HepG2 (cell line): ENCODE measurements around the gene ICAM3. TPM values are rescaled to one million over a fixed set of nuclear protein-coding genes. Genes with fewer than 3 reads are reported as not detected.

Experiments
- CAMTA2 ChIP-seq: sonication (generic); formaldehyde crosslinking; IDR thresholded peaks from 2 replicates; pipeline ENCODE4 v1.4.0; 2020; ENCODE audit warnings: mild to moderate bottlenecking, missing genetic modification reagents, borderline replicate concordance
- CEBPB ChIP-seq: IDR thresholded peaks from 2 replicates; pipeline ENCODE4 v1.6.1; 2011; ENCODE audit warnings: low read depth, low read length, improper control_type of control experiment, borderline replicate concordance
- CEBPG ChIP-seq: IDR thresholded peaks from 2 replicates; pipeline ENCODE4 v1.6.1; 2016
- KAT8 ChIP-seq: IDR thresholded peaks from 2 replicates; pipeline ENCODE4 v1.6.1; 2016; ENCODE audit warnings: missing genetic modification reagents, missing compliant biosample characterization
- MXD4 ChIP-seq: IDR thresholded peaks from 2 replicates; pipeline ENCODE4 v1.6.1; 2016; ENCODE audit warnings: mild to moderate bottlenecking, missing biosample characterization, missing genetic modification reagents
- PHF20 ChIP-seq: sonication (generic); formaldehyde crosslinking; IDR thresholded peaks from 2 replicates; pipeline ENCODE4 v1.5.0; 2020; ENCODE audit warnings: mild to moderate bottlenecking, missing genetic modification reagents
- RAD21 ChIP-seq: fragments of 450-650 bp; formaldehyde crosslinking; IDR thresholded peaks from 2 replicates; pipeline ENCODE4 v1.5.0; 2020; ENCODE audit warnings: mild to moderate bottlenecking
- RBM22 ChIP-seq: fragments of 200-400 bp; formaldehyde crosslinking; optimal IDR thresholded peaks from 2 replicates; pipeline ENCODE3; 2017; ENCODE audit warnings: mild to moderate bottlenecking, low read length, moderate library complexity
- SAFB2 ChIP-seq: sonication (generic); formaldehyde crosslinking; IDR thresholded peaks from 2 replicates; pipeline ENCODE4 v1.5.1; 2020; ENCODE audit warnings: missing genetic modification reagents, low read depth, mild to moderate bottlenecking, borderline replicate concordance
- SSRP1 ChIP-seq: IDR thresholded peaks from 2 replicates; pipeline ENCODE4 v1.6.1; 2016; ENCODE audit warnings: control low read depth
- TOPORS ChIP-seq: sonication (generic); formaldehyde crosslinking; IDR thresholded peaks from 2 replicates; pipeline ENCODE4 v1.8.0; 2023; ENCODE audit warnings: mild to moderate bottlenecking, missing genetic modification reagents
- ZFP37 ChIP-seq: sonication (generic); formaldehyde crosslinking; IDR thresholded peaks from 2 replicates; pipeline ENCODE4 v1.4.0; 2020; ENCODE audit warnings: missing genetic modification reagents, borderline replicate concordance
- ZNF598 ChIP-seq: sonication (generic); formaldehyde crosslinking; IDR thresholded peaks from 2 replicates; pipeline ENCODE4 v1.5.1; 2020; ENCODE audit warnings: mild to moderate bottlenecking, missing genetic modification reagents, borderline replicate concordance
- ZNF850 ChIP-seq: sonication (generic); formaldehyde crosslinking; conservative IDR thresholded peaks from 2 replicates; pipeline ENCODE4 v1.9.0; 2021; ENCODE audit warnings: mild to moderate bottlenecking, missing genetic modification reagents
- polyA plus RNA-seq, 8 experiments: library from polyadenylated mRNA; depleted of rRNA in 3 of 8; stranded (reverse) in 7 of 8; unstranded in 1 of 8; fragments of >200 nt; fragmentation: Illumina TruSeq in 4 of 8; extraction: Trizol in 4 of 8; gene quantifications; 2 replicates each; pipeline versions ENCODE4 v1.2.1 to v1.2.3, GENCODE V29; 2011 to 2016; ENCODE audit warnings: low read depth in 4 of 8, missing spikeins in 1 of 8, mixed read lengths in 1 of 8; ENCODE audit not compliant: insufficient read depth in 1 of 8
- total RNA-seq, 5 experiments: library from RNA; depleted of rRNA; stranded (reverse); fragments of >200 nt; fragmentation: Illumina TruSeq; extraction: Trizol; gene quantifications; 2 replicates each; pipeline ENCODE4 v1.2.3, GENCODE V29; 2016; ENCODE audit warnings: low read depth in 1 of 5
- TF ChIP-seq, protein P1 (sequence below): sonication (generic); formaldehyde crosslinking; IDR thresholded peaks from 2 replicates; pipeline ENCODE4 v1.4.0; 2020; ENCODE audit warnings: mild to moderate bottlenecking, missing genetic modification reagents
- TF ChIP-seq, protein P2 (sequence below), 2 experiments: sonication (generic) in 1 of 2; formaldehyde crosslinking in 1 of 2; IDR thresholded peaks; 2 replicates each; pipeline versions ENCODE4 v1.4.0 to v1.6.1; 2018 to 2020; ENCODE audit warnings: missing genetic modification reagents in 2 of 2, borderline replicate concordance in 1 of 2, low read depth in 1 of 2, mild to moderate bottlenecking in 1 of 2, missing biosample characterization in 1 of 2
- TF ChIP-seq, protein P3 (sequence below): sonication (generic); formaldehyde crosslinking; IDR thresholded peaks from 2 replicates; pipeline ENCODE4 v1.5.0; 2020; ENCODE audit warnings: mild to moderate bottlenecking, missing genetic modification reagents, borderline replicate concordance
- TF ChIP-seq, protein P4 (sequence below), 2 experiments: fragments of 450-650 bp in 1 of 2; sonication (generic) in 1 of 2; formaldehyde crosslinking; IDR thresholded peaks; 2 replicates each; pipeline versions ENCODE4 v1.5.0 to v1.8.0; 2020 to 2022; ENCODE audit warnings: mild to moderate bottlenecking in 1 of 2, missing genetic modification reagents in 1 of 2
- TF ChIP-seq, protein P5 (sequence below): IDR thresholded peaks from 2 replicates; pipeline ENCODE4 v1.6.1; 2016; ENCODE audit warnings: low read depth, borderline replicate concordance
- TF ChIP-seq, protein P6 (sequence below): sonication (generic); formaldehyde crosslinking; IDR thresholded peaks from 2 replicates; pipeline ENCODE4 v1.5.0; 2020; ENCODE audit warnings: mild to moderate bottlenecking, missing genetic modification reagents

ICAM3 gene
- total and polyA plus RNA-seq, 2 of the 13 experiments (the other 11 are each of a cell fraction or from before 2014, with no cell fraction given): 14.1 to 21.0 TPM

DNA sequence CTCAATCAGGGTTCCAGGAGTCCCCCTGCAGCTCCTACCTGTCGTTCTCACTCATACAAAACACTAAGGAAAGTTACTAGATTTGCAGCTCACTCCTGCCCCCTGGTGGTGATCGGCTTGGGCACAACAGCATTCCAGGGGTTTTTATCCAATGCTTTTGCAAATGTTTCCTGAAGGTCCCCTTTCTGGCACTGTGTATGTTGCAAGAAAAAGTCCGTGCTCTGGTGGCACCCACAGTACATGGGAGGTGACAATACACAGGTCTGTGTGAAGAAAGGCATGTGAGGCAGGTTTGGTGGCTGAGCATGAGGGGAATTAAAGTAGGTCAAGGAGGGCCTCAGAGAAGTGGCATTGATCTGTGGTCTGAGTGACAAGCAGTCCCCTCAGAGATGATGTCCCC lies 49.5 kb upstream of the ICAM3 start (continued):
- TF ChIP-seq, protein P1, sequence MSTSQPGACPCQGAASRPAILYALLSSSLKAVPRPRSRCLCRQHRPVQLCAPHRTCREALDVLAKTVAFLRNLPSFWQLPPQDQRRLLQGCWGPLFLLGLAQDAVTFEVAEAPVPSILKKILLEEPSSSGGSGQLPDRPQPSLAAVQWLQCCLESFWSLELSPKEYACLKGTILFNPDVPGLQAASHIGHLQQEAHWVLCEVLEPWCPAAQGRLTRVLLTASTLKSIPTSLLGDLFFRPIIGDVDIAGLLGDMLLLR (CRISPR knock-in tag): peak; percentile 63; the same call in 1 of the 2 replicates
- TF ChIP-seq SSRP1 (CRISPR knock-in tag) (peak; percentile 72; the same call in 1 of the 2 replicates), PHF20 (CRISPR knock-in tag) (no peak), ZFP37 (CRISPR knock-in tag) (no peak), CEBPB (peak; percentile 67; the same call in 1 of the 2 replicates), KAT8 (CRISPR knock-in tag) (no peak), ZNF850 (no peak), CEBPG (CRISPR knock-in tag) (peak; percentile 25; the same call in 1 of the 2 replicates), SAFB2 (CRISPR knock-in tag) (0 out of 2 replicates have a peak, but pooled peaks have one; percentile 38), RBM22 (peak; percentile 77), ZNF598 (CRISPR knock-in tag) (no peak), MXD4 (CRISPR knock-in tag) (no peak), RAD21 (CRISPR knock-in tag) (peak; percentile 70), CAMTA2 (peak; percentile 81; the same call in 1 of the 2 replicates), TOPORS (CRISPR knock-in tag) (no peak)
- TF ChIP-seq, protein P2, sequence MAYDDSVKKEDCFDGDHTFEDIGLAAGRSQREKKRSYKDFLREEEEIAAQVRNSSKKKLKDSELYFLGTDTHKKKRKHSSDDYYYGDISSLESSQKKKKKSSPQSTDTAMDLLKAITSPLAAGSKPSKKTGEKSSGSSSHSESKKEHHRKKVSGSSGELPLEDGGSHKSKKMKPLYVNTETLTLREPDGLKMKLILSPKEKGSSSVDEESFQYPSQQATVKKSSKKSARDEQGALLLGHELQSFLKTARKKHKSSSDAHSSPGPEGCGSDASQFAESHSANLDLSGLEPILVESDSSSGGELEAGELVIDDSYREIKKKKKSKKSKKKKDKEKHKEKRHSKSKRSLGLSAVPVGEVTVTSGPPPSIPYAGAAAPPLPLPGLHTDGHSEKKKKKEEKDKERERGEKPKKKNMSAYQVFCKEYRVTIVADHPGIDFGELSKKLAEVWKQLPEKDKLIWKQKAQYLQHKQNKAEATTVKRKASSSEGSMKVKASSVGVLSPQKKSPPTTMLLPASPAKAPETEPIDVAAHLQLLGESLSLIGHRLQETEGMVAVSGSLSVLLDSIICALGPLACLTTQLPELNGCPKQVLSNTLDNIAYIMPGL (CRISPR knock-in tag; IDR thresholded peaks at IDR 0.05; ENCODE audit: borderline replicate concordance in 1 of 2, low read depth in 1 of 2): peak in 1 of 2 experiments; percentile 56; a peak in 1 of 4 replicates
- TF ChIP-seq, protein P3, sequence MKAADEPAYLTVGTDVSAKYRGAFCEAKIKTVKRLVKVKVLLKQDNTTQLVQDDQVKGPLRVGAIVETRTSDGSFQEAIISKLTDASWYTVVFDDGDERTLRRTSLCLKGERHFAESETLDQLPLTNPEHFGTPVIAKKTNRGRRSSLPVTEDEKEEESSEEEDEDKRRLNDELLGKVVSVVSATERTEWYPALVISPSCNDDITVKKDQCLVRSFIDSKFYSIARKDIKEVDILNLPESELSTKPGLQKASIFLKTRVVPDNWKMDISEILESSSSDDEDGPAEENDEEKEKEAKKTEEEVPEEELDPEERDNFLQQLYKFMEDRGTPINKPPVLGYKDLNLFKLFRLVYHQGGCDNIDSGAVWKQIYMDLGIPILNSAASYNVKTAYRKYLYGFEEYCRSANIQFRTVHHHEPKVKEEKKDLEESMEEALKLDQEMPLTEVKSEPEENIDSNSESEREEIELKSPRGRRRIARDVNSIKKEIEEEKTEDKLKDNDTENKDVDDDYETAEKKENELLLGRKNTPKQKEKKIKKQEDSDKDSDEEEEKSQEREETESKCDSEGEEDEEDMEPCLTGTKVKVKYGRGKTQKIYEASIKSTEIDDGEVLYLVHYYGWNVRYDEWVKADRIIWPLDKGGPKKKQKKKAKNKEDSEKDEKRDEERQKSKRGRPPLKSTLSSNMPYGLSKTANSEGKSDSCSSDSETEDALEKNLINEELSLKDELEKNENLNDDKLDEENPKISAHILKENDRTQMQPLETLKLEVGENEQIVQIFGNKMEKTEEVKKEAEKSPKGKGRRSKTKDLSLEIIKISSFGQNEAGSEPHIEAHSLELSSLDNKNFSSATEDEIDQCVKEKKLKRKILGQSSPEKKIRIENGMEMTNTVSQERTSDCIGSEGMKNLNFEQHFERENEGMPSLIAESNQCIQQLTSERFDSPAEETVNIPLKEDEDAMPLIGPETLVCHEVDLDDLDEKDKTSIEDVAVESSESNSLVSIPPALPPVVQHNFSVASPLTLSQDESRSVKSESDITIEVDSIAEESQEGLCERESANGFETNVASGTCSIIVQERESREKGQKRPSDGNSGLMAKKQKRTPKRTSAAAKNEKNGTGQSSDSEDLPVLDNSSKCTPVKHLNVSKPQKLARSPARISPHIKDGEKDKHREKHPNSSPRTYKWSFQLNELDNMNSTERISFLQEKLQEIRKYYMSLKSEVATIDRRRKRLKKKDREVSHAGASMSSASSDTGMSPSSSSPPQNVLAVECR (CRISPR knock-in tag): peak; percentile 22; the same call in 1 of the 2 replicates
- TF ChIP-seq, protein P4, sequence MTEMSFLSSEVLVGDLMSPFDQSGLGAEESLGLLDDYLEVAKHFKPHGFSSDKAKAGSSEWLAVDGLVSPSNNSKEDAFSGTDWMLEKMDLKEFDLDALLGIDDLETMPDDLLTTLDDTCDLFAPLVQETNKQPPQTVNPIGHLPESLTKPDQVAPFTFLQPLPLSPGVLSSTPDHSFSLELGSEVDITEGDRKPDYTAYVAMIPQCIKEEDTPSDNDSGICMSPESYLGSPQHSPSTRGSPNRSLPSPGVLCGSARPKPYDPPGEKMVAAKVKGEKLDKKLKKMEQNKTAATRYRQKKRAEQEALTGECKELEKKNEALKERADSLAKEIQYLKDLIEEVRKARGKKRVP (CRISPR knock-in tag; IDR thresholded peaks at IDR 0.05): peak in 1 of 2 experiments; percentile 49; a peak in 2 of 4 replicates
- TF ChIP-seq, protein P5, sequence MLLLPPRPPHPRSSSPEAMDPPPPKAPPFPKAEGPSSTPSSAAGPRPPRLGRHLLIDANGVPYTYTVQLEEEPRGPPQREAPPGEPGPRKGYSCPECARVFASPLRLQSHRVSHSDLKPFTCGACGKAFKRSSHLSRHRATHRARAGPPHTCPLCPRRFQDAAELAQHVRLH (CRISPR knock-in tag): peak; percentile 67; the same call in 1 of the 2 replicates
- TF ChIP-seq, protein P6, sequence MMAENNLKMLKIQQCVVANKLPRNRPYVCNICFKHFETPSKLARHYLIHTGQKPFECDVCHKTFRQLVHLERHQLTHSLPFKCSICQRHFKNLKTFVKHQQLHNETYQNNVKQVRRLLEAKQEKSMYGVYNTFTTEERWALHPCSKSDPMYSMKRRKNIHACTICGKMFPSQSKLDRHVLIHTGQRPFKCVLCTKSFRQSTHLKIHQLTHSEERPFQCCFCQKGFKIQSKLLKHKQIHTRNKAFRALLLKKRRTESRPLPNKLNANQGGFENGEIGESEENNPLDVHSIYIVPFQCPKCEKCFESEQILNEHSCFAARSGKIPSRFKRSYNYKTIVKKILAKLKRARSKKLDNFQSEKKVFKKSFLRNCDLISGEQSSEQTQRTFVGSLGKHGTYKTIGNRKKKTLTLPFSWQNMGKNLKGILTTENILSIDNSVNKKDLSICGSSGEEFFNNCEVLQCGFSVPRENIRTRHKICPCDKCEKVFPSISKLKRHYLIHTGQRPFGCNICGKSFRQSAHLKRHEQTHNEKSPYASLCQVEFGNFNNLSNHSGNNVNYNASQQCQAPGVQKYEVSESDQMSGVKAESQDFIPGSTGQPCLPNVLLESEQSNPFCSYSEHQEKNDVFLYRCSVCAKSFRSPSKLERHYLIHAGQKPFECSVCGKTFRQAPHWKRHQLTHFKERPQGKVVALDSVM (CRISPR knock-in tag): no peak; the same call in 1 of the 2 replicates
